GM23338 (cell line): ENCODE data around the gene APP.

Source experiments
- EZH2phosphoT487 ChIP-seq: fragments of 200-600 bp; sonication (generic); IDR thresholded peaks from one replicate; pipeline ENCODE4 v1.8.1; 2018; ENCODE audit warnings: antibody characterized with exemption; ENCODE audit not compliant: unreplicated experiment
- JUNB ChIP-seq: IDR thresholded peaks from one replicate; pipeline ENCODE4 v1.6.1; 2016; ENCODE audit warnings: antibody characterized with exemption; ENCODE audit not compliant: unreplicated experiment
- POLR2AphosphoS5 ChIP-seq: IDR thresholded peaks from 2 replicates; pipeline ENCODE4 v1.6.1; 2016; ENCODE audit warnings: antibody characterized with exemption, low read depth

DNA sequence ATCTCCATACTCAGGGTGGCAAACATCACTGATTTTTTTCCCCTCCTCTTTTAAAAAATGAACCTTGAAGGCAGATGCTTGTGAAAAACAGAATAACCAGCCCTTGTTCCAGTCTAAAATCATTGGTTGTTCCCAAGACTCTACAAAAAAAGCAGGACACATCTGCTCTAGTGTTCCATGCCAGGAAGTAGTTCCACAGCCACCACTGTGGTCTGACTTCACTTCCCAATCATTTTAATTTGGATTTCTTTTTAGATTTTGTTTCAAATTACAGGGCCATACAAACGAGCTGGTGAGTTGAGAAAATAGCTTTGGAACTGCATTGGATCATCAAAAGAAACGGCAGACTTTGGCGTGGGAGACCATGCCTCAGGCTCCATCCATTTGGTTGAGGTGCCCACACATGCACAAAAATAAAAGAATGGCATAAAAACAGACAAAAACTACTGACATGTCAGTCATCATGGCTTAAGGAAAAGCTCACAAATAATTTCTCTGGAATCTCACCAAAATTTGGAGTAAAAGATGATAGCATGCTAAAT, 225.8 kb downstream of the APP start:
- TF ChIP-seq POLR2AphosphoS5 = no peak
- no peak for TF ChIP-seq EZH2phosphoT487
- no peak for TF ChIP-seq JUNB
